MCF 10A (cell line): ENCODE measurements around the gene FBXO44. TPM values are rescaled to one million over a fixed set of nuclear protein-coding genes. Genes with fewer than 3 reads are reported as not detected.

Experiments used
- BruUV-seq: library from RNA; stranded (reverse); fragments of 400-500 nt; replicated peaks from 2 replicates; lab custom pipeline; 2021; lab: Mats Ljungman, UMichigan
- CTCF ChIA-PET: fragments of 300-600 bp; sonication (Branson Sonifier 250); formaldehyde crosslinking; extraction: SDS; loops from one replicate; lab custom pipeline; 2021; ENCODE audit warnings: antibody characterized with exemption, inconsistent platforms; lab: Yijun Ruan, JAX
- POLR2A ChIA-PET: fragments of 300-600, 350-650 bp; sonication (Branson Sonifier 250); formaldehyde crosslinking; extraction: SDS; loops from one replicate; lab custom pipeline; 2020; ENCODE audit warnings: antibody characterized with exemption, inconsistent platforms; lab: Yijun Ruan, JAX
- DNase-seq: peaks from one replicate; pipeline ENCODE4 v3.0.0-alpha.2; 2018; ENCODE audit not compliant: unreplicated experiment
- H3K27ac Mint-ChIP-seq: one replicate; pipeline ENCODE4 v1.8.0; 2022; ENCODE audit warnings: mild to moderate bottlenecking, low read depth, mixed read lengths; ENCODE audit not compliant: unreplicated experiment
- H3K27me3 Mint-ChIP-seq: one replicate; pipeline ENCODE4 v1.8.0; 2022; ENCODE audit warnings: mixed read lengths; ENCODE audit not compliant: insufficient read depth, unreplicated experiment
- H3K36me3 Mint-ChIP-seq: one replicate; pipeline ENCODE4 v1.8.0; 2022; ENCODE audit warnings: mild to moderate bottlenecking, moderate library complexity, mixed read lengths; ENCODE audit not compliant: insufficient read depth, unreplicated experiment
- H3K4me1 Mint-ChIP-seq: one replicate; pipeline ENCODE4 v1.8.0; 2022; ENCODE audit warnings: mixed read lengths; ENCODE audit not compliant: insufficient read depth, unreplicated experiment
- H3K4me3 Mint-ChIP-seq: one replicate; pipeline ENCODE4 v1.8.0; 2022; ENCODE audit warnings: mild to moderate bottlenecking, moderate library complexity, mixed read lengths; ENCODE audit not compliant: unreplicated experiment
- H3K9me3 Mint-ChIP-seq: one replicate; pipeline ENCODE4 v1.8.0; 2022; ENCODE audit warnings: mixed read lengths; ENCODE audit not compliant: unreplicated experiment
- intact Hi-C: fragments of 100-400 bp; cut with micrococcal nuclease; formaldehyde crosslinking; loops from 2 replicates; pipeline ENCODE4 v1.14.1; 2022
- total RNA-seq: library from RNA; stranded (reverse); gene quantifications from 2 replicates; pipeline ENCODE4 v1.2.3, GENCODE V29; 2022
- TF ChIP-seq, protein P1 (sequence below): fragments of 200-600 bp; IDR thresholded peaks from one replicate; pipeline ENCODE4 v1.8.0; 2022; ENCODE audit warnings: antibody characterized with exemption, mild to moderate bottlenecking; ENCODE audit not compliant: unreplicated experiment

Gene FBXO44
- total RNA-seq, 1 experiment from 2014 or later: 16.3 TPM

DNA sequence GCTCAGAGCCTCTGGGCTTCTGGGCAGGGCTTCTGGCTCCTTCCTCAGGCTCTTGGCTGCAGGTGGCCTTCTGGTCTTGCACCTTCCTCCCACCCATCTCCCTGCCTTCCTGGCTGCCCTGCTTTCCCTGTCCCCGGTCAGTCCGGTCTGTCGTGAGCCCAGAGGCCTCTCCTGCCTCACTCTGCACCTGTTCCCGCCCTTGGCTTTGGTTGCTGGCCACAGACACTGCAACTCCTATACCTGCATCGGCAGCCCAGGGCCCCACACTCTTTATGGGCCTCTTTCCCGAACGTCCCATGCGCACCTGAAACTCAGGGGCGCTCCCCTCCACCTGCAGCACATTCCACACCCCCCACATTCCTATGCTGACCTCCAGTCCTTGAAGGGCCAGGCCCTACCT lies 8.4 kb upstream of the FBXO44 start:
- H3K4me1 Mint-ChIP-seq: no peaks in the 10 kb centered on the region
- ChIA-PET POLR2A (interaction anchor here (1.0 to 2.7 kb wide), 2 partner anchors 9 to 405 kb away, joined by 4 to 7 read pairs; no protein-coding TSS in a partner anchor), CTCF (interaction anchor here (0.6 to 8.4 kb wide), 16 partner anchors 9 to 746 kb away, joined by 3 to 123 read pairs (median 3); no protein-coding TSS in a partner anchor)
- no peaks in the 10 kb centered on the region for H3K27me3 Mint-ChIP-seq
- no peak overlapping the region for H3K27ac Mint-ChIP-seq
- no TSS peak for BruUV-seq
- no peaks in the 10 kb centered on the region for H3K36me3 Mint-ChIP-seq
- no peaks in the 10 kb centered on the region for H3K9me3 Mint-ChIP-seq
- no peak for DNase-seq
- TF ChIP-seq, protein P1, sequence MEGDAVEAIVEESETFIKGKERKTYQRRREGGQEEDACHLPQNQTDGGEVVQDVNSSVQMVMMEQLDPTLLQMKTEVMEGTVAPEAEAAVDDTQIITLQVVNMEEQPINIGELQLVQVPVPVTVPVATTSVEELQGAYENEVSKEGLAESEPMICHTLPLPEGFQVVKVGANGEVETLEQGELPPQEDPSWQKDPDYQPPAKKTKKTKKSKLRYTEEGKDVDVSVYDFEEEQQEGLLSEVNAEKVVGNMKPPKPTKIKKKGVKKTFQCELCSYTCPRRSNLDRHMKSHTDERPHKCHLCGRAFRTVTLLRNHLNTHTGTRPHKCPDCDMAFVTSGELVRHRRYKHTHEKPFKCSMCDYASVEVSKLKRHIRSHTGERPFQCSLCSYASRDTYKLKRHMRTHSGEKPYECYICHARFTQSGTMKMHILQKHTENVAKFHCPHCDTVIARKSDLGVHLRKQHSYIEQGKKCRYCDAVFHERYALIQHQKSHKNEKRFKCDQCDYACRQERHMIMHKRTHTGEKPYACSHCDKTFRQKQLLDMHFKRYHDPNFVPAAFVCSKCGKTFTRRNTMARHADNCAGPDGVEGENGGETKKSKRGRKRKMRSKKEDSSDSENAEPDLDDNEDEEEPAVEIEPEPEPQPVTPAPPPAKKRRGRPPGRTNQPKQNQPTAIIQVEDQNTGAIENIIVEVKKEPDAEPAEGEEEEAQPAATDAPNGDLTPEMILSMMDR: no peak
- H3K4me3 Mint-ChIP-seq: no peak overlapping the region
- intact Hi-C loops: no loop called here

DNA sequence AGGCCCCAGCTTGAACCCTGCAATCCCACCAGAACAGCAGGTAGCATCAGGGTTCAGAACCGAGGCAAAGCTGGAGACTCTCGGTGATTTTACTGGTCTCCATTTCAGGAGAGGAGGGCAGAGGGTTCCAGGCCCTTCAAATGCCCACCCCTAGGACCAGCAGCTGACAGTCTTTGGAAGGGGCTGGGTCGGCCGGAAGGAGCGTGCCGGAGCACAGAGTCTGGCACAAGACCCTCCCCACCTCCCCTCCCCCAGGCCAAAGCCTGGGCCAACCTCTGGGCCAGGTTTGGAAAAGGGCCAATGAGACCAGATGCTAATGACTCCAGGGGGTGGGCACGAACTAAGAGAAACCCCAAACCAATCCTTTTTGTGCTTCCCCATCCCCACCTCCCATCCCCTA lies 7.3 kb upstream of the FBXO44 start:
- no peaks in the 10 kb centered on the region for H3K27me3 Mint-ChIP-seq

DNA sequence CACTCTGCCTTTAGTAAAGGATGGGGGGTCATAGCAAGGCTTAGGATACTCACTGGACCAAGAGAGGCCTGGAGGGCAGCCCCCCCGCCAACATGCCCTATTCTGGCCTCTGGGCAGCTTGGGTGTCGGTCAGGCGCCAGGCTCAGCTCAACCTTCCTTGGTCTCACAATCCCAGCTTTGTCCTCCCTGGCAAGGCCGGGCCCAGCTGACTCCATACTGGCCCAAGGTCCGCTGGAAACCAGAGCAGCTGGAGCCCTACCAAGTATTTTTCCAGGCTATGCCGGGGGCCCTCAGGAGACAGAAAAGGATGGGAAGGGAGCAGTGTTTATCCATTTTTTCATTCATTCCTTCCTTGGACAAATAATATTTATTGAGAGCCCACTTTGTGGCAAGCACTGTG lies 6.6 kb upstream of the FBXO44 start:
- H3K4me1 Mint-ChIP-seq: no peaks in the 10 kb centered on the region
- DNase-seq: no peak
- H3K36me3 Mint-ChIP-seq: no peaks in the 10 kb centered on the region
- intact Hi-C loops: no loop called here
- H3K27ac Mint-ChIP-seq: no peak overlapping the region
- H3K9me3 Mint-ChIP-seq: no peaks in the 10 kb centered on the region
- TF ChIP-seq, protein P1: no peak
- POLR2A ChIA-PET: interaction anchor here (0.5 to 1.9 kb wide), 2 partner anchors 386 to 610 kb away, joined by 3 to 5 read pairs; partner anchors contain the start of gene MTOR
- CTCF ChIA-PET: interaction anchor here (1.2 to 8.4 kb wide), 2 partner anchors 404 to 407 kb away, joined by 3 to 123 read pairs; no protein-coding TSS in a partner anchor
- H3K4me3 Mint-ChIP-seq: no peak overlapping the region
- no peaks in the 10 kb centered on the region for H3K27me3 Mint-ChIP-seq
- no TSS peak for BruUV-seq

More for the DNA sequence above, 7.3 kb upstream of the FBXO44 start:
- POLR2A ChIA-PET: interaction anchor here (1.9 kb wide), 1 partner anchor 385 kb away, joined by 5 read pairs; the partner anchor contains the start of gene MTOR
- no peaks in the 10 kb centered on the region for H3K36me3 Mint-ChIP-seq
- no peaks in the 10 kb centered on the region for H3K4me1 Mint-ChIP-seq
- BruUV-seq: no TSS peak
- H3K4me3 Mint-ChIP-seq: no peak overlapping the region
- no peak for DNase-seq
- intact Hi-C loops: no loop called here
- H3K9me3 Mint-ChIP-seq: no peaks in the 10 kb centered on the region
- CTCF ChIA-PET: interaction anchor here (8.4 kb wide), 1 partner anchor 406 kb away, joined by 123 read pairs; no protein-coding TSS in a partner anchor
- no peak overlapping the region for H3K27ac Mint-ChIP-seq
- TF ChIP-seq, protein P1: no peak

DNA sequence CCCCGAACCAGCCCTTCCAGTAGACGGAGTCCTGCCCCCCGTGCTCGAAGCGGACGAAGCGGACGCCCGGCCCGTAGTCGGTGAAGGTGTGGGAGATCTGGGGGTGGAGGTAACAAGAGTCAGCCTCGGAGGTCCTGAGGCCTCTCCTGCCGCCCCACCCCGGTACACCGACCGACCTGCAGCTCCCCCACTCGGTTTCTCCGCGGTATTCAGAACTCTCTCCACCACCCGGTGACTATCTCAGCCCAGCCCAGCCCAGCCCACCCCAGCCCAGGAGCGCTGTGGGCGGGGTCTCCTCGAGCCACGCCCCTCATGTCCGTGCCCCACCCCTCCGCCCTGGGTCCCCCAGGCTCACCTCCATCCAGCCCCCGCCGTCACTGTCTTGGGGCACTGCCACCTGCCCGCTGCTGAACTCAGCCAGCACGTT lies 5.9 kb upstream of the FBXO44 start:
- POLR2A ChIA-PET: interaction anchor here (0.6 to 1.9 kb wide), 2 partner anchors 386 to 549 kb away, joined by 4 to 5 read pairs; partner anchors contain the start of genes EXOSC10 and MTOR
- H3K27ac Mint-ChIP-seq: no peak overlapping the region

More for the DNA sequence above, 5.9 kb upstream of the FBXO44 start:
- Mint-ChIP-seq H3K27me3 (no peaks in the 10 kb centered on the region), H3K4me1 (no peaks in the 10 kb centered on the region), H3K4me3 (no peak overlapping the region), H3K36me3 (no peaks in the 10 kb centered on the region), H3K9me3 (no peaks in the 10 kb centered on the region)
- intact Hi-C loops: no loop called here
- CTCF ChIA-PET: interaction anchor here (0.5 to 1.2 kb wide), 2 partner anchors 405 to 510 kb away, joined by 3 read pairs; no protein-coding TSS in a partner anchor
- no TSS peak for BruUV-seq
- TF ChIP-seq, protein P1: no peak
- DNase-seq: no peak
